AG09319 (cell line): ENCODE measurements around the gene PAX2.

Experiments used
- DNase-seq: peaks from one replicate; pipeline ENCODE4 v3.0.0-alpha.2; 2010; ENCODE audit warnings: low read depth; ENCODE audit errors: extremely low read depth
- CTCF ChIP-seq: IDR thresholded peaks from 2 replicates; pipeline ENCODE4 v1.5.1; 2011; ENCODE audit warnings: low read depth, mild to moderate bottlenecking, inconsistent platforms, low read length, moderate library complexity

The PAX2 gene

DNA sequence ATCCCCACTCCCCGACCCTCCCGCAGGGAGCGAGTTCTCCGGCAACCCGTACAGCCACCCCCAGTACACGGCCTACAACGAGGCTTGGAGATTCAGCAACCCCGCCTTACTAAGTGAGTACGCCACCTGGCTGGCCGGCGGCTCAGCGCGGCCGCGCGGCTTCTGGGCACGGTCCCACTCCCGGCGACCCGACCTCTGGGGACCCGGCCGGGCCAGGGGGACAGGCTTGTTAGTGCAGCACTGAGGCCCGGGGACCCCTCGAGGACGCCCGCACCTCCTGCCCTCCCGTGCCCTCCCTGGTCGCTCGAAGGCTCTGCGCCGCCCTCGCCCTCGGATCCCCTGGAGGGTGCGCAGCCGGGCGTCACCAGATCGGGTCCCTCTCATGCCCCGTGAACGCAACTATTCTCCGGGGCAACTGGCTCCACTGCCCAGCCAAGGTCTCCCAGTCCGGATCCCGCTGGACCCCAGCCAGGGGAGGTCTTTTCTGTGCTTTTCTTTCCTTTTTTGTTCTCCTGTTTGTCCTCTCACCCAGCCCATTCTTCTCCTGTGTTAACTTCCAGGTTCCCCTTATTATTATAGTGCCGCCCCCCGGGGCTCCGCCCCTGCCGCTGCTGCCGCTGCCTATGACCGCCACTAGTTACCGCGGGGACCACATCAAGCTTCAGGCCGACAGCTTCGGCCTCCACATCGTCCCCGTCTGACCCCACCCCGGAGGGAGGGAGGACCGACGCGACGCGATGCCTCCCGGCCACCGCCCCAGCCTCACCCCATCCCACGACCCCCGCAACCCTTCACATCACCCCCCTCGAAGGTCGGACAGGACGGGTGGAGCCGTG, 81.8 kb downstream of the PAX2 start:
- no peak; the same call in 1 of the 2 replicates for TF ChIP-seq CTCF
- DNase-seq = no peak

DNA sequence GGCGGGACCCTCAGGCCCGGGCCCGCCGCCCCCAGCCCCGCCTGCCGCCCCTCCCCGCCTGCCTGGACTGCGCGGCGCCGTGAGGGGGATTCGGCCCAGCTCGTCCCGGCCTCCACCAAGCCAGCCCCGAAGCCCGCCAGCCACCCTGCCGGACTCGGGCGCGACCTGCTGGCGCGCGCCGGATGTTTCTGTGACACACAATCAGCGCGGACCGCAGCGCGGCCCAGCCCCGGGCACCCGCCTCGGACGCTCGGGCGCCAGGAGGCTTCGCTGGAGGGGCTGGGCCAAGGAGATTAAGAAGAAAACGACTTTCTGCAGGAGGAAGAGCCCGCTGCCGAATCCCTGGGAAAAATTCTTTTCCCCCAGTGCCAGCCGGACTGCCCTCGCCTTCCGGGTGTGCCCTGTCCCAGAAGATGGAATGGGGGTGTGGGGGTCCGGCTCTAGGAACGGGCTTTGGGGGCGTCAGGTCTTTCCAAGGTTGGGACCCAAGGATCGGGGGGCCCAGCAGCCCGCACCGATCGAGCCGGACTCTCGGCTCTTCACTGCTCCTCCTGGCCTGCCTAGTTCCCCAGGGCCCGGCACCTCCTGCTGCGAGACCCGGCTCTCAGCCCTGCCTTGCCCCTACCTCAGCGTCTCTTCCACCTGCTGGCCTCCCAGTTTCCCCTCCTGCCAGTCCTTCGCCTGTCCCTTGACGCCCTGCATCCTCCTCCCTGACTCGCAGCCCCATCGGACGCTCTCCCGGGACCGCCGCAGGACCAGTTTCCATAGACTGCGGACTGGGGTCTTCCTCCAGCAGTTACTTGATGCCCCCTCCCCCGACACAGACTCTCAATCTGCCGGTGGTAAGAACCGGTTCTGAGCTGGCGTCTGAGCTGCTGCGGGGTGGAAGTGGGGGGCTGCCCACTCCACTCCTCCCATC, 82.7 kb downstream of the PAX2 start:
- no peak for TF ChIP-seq CTCF
- DNase-seq = no peak

DNA sequence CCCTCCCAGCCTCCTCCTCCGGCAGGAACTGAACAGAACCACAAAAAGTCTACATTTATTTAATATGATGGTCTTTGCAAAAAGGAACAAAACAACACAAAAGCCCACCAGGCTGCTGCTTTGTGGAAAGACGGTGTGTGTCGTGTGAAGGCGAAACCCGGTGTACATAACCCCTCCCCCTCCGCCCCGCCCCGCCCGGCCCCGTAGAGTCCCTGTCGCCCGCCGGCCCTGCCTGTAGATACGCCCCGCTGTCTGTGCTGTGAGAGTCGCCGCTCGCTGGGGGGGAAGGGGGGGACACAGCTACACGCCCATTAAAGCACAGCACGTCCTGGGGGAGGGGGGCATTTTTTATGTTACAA, 83.3 kb downstream of the PAX2 start:
- no peak for DNase-seq
- TF ChIP-seq CTCF = no peak

- DNase-seq = no peak
- no peak for TF ChIP-seq CTCF
Measured at GRCh38 chr10:100829097-100829870, 83.9 kb downstream of the PAX2 start.

DNA sequence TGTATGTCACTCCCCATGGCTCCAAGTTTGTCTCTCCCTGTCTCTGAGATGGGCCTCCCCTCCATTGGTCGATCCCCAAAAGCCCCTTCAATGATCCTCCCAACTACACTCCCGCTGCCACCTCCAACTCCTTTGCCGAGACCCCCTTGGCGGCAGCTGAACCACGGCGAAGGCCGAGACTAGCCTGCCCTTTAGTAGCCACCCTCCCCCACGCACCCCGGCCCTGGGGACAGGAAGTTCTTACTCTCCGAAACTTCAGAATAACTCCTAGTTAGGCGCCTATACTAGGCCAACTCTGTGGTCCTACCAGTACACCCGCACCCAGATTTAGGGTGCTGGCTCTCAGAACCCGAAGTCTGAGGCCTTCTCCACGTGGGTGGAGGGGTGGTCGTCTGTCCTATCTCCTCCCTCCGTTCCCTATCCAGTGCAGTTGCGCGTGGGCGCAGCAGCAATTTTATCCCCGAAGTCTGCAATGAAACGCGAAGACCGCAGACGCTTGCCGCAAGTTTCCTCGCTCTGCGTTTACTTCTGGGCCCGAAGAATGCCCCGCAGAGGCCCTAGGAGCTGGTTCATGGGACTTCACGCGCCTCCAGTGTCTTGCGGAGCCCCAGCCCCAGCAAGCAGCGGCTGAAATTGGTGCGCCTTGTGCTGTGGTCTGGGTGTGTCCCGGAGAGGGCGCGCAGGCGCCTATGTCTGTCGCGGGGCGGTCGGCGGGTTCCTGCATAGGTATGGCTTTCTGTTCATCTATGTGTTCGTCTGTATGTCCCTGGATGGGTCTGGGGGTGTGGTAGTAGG, 84.7 kb downstream of the PAX2 start:
- no peak for TF ChIP-seq CTCF

DNA sequence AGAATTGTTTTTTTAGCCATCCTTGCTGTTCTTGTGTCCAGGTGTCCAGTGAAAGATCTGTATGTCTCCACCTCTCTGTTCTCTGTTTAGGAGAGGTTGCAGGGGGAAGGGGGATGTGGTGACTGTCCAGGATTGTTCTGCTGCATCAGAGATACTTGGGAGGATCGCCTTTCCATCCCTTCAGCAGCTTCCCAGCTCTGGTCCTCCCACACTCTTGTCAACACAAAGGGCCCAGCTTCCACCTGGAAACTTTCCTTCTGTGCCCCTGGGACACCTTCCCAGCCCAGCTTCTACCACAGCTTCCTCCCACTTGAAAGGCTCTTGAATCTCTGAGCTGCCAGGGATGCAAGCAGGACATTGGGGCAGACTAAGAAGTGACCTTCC, 85.3 kb downstream of the PAX2 start:
- TF ChIP-seq CTCF = no peak
- no peak for DNase-seq

More for the DNA sequence above, 84.7 kb downstream of the PAX2 start:
- no peak for DNase-seq
